DND-41 (cell line): Measurements from ENCODE around the gene TBL1X.

Source experiments
- EZH2 ChIP-seq: IDR thresholded peaks from 3 replicates; pipeline ENCODE4 v1.6.1; 2012; ENCODE audit warnings: borderline replicate concordance, low read depth, mild to moderate bottlenecking, moderate library complexity, low read length, inconsistent platforms; ENCODE audit not compliant: severe bottlenecking
- TF ChIP-seq, protein P1 (sequence below): IDR thresholded peaks from 2 replicates; pipeline ENCODE4 v1.5.1; 2012; ENCODE audit warnings: borderline replicate concordance, low read length, moderate library complexity, mild to moderate bottlenecking; ENCODE audit not compliant: poor library complexity, severe bottlenecking; ENCODE audit errors: extremely low read depth

DNA sequence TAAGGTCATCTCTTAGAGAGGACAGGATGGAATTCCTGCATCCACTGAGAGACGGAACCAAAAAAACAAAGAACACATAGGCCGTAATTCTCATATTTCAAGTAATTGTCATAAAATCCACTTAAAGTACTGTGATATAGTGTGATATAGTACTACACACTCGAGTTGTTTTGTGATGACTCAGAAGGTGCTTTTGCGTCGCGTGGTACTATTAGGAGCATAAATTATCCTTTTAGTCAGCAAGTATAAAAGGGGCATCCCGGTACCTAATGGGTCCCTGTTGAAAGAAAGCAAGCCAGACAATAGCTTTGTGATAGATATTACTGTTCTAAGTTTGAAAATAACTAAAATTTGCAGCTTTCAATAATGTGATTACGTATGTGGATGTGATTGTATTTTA is 245.5 kb downstream of the TBL1X start:
- TF ChIP-seq, protein P1, sequence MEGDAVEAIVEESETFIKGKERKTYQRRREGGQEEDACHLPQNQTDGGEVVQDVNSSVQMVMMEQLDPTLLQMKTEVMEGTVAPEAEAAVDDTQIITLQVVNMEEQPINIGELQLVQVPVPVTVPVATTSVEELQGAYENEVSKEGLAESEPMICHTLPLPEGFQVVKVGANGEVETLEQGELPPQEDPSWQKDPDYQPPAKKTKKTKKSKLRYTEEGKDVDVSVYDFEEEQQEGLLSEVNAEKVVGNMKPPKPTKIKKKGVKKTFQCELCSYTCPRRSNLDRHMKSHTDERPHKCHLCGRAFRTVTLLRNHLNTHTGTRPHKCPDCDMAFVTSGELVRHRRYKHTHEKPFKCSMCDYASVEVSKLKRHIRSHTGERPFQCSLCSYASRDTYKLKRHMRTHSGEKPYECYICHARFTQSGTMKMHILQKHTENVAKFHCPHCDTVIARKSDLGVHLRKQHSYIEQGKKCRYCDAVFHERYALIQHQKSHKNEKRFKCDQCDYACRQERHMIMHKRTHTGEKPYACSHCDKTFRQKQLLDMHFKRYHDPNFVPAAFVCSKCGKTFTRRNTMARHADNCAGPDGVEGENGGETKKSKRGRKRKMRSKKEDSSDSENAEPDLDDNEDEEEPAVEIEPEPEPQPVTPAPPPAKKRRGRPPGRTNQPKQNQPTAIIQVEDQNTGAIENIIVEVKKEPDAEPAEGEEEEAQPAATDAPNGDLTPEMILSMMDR = no peak
- no peak for TF ChIP-seq EZH2
